ENCODE results near the gene UNC79. TPM values are rescaled to one million over a fixed set of nuclear protein-coding genes. Genes with fewer than 3 reads are reported as not detected.

UNC79 gene
- total RNA-seq, 1 donor from 2014 or later, result 0.13 TPM

GRCh38 chr14:93549595-93549994, 118.9 kb downstream of the UNC79 start:
- ATAC-seq (ENCODE audit: low read depth) (no peak), DNase-seq (no peak)
- Mint-ChIP-seq H3K27ac (no peak overlapping the region), H3K36me3 (ENCODE audit: low read depth) (no peaks in the 10 kb centered on the region), H3K4me1 (peaks cover 12% of the 10 kb centered on the region), H3K27me3 (peaks cover 3% of the 10 kb centered on the region), H3K4me3 (no peak overlapping the region), H3K9me3 (no peaks in the 10 kb centered on the region)
- ChIA-PET CTCF (interaction anchor here (1.4 kb wide), 1 partner anchor 10 kb away, joined by 3 read pairs; no protein-coding TSS in a partner anchor), POLR2A (no interaction called here)
- intact Hi-C loops (cut with micrococcal nuclease), result loop anchor here (10.0 kb wide), 1 partner anchor 595 kb away; no protein-coding TSS in a partner anchor
- TF ChIP-seq CTCF (IDR thresholded peaks at IDR 0.05), result no peak

GRCh38 chr14:93564918-93565317, 134.2 kb downstream of the UNC79 start:
- intact Hi-C loops (cut with micrococcal nuclease), result no loop called here
- Mint-ChIP-seq H3K36me3 (ENCODE audit: low read depth) (no peaks in the 10 kb centered on the region), H3K4me1 (no peaks in the 10 kb centered on the region), H3K27me3 (peaks cover 5% of the 10 kb centered on the region), H3K9me3 (no peaks in the 10 kb centered on the region), H3K27ac (no peak overlapping the region), H3K4me3 (no peak overlapping the region)
- ATAC-seq (ENCODE audit: low read depth), result no peak
- CTCF ChIA-PET, result no interaction called here
- DNase-seq, result no peak
- no peak for TF ChIP-seq CTCF (IDR thresholded peaks at IDR 0.05)
- POLR2A ChIA-PET, result no interaction called here

GRCh38 chr14:93566065-93566693, 135.4 kb downstream of the UNC79 start:
- CTCF ChIA-PET, result no interaction called here
- Mint-ChIP-seq H3K36me3 (ENCODE audit: low read depth) (no peaks in the 10 kb centered on the region), H3K27ac (no peak overlapping the region), H3K4me3 (no peak overlapping the region), H3K9me3 (no peaks in the 10 kb centered on the region), H3K27me3 (peaks cover 5% of the 10 kb centered on the region), H3K4me1 (no peaks in the 10 kb centered on the region)
- TF ChIP-seq CTCF (IDR thresholded peaks at IDR 0.05), result no peak
- intact Hi-C loops (cut with micrococcal nuclease), result no loop called here
- DNase-seq (no peak), ATAC-seq (ENCODE audit: low read depth) (no peak)
- POLR2A ChIA-PET, result no interaction called here

- ATAC-seq (ENCODE audit: low read depth) (no peak), DNase-seq (no peak)
- ChIA-PET POLR2A (no interaction called here), CTCF (no interaction called here)
- TF ChIP-seq CTCF (IDR thresholded peaks at IDR 0.05), result no peak
- intact Hi-C loops (cut with micrococcal nuclease), result no loop called here
- no peaks in the 10 kb centered on the region for H3K36me3 Mint-ChIP-seq (ENCODE audit: low read depth)
- H3K27ac Mint-ChIP-seq, result no peak overlapping the region
- no peaks in the 10 kb centered on the region for H3K4me1 Mint-ChIP-seq
- H3K9me3 Mint-ChIP-seq, result no peaks in the 10 kb centered on the region
- H3K4me3 Mint-ChIP-seq, result no peak overlapping the region
- peaks cover 7% of the 10 kb centered on the region for H3K27me3 Mint-ChIP-seq
These were observed 140.5 kb downstream of the UNC79 start for GRCh38 chr14:93571275-93571674.

- Mint-ChIP-seq H3K36me3 (ENCODE audit: low read depth) (no peaks in the 10 kb centered on the region), H3K4me1 (no peaks in the 10 kb centered on the region), H3K27ac (no peak overlapping the region), H3K27me3 (peaks cover 8% of the 10 kb centered on the region), H3K4me3 (no peak overlapping the region), H3K9me3 (no peaks in the 10 kb centered on the region)
- no peak for DNase-seq
- ChIA-PET CTCF (no interaction called here), POLR2A (no interaction called here)
- TF ChIP-seq CTCF (IDR thresholded peaks at IDR 0.05), result no peak
- intact Hi-C loops (cut with micrococcal nuclease), result no loop called here
- ATAC-seq (ENCODE audit: low read depth), result no peak
These were observed 148.4 kb downstream of the UNC79 start for GRCh38 chr14:93579178-93579577.

Data from activated B cell treated with CpG ODN at 0.5 μM for 24 hours (primary cell).